HG02840 (cell line): ENCODE measurements around the gene HDLBP.

Experiments
- ATAC-seq: cut with Tn5 transposase; IDR thresholded peaks from one replicate; pipeline ENCODE4 v1.9.1; 2021; ENCODE audit warnings: mild to moderate bottlenecking, moderate library complexity, moderate number of reproducible peaks; ENCODE audit not compliant: unreplicated experiment, low FRiP score

Gene HDLBP

DNA sequence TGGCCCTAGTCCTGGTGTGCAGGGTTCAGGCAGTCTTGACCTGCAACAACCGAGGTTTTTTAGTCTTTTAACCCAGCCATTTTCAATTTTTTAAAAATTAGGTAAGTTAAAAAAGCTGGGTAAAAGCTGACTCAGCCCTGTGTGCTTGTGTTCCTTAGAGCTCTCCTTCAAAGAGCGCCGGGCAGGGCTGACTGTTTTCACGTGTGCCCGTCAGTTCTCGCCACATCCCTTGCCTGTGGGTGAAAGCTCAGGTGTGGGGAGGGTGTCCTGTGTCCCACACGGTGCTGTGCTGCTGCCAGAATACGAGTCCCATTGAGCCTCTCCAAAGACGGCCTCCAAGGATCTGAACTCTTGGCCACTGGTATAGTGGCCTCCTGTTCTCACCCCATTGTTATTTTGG, 132.3 kb downstream of the HDLBP start:
- no peak for ATAC-seq

DNA sequence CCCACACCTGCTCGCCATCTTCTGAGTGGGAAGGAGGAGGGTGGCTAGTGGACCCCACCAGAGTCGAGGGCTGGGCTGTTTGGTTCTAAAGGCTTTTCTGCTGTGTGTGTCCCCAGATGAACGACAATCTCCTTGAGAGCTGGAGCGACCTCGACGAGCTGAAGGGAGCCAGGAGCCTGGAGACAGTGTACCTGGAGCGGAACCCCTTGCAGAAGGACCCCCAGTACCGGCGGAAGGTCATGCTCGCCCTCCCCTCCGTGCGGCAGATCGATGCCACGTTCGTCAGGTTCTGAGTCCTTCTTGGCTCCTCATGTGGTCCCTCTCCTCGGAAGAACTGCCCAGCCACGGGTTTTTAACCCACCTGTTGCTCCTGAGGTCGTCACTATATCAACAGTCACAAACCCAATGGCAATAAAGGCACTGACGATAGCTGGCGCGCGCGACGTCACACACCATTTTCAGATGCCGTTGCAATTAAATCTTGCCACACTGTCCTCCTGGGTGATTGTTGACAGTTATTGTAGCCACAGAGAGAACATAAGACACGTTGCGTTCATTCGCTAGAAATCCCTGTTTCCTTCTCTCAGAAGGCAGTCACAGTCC, 132.8 kb downstream of the HDLBP start:
- ATAC-seq, result no peak

DNA sequence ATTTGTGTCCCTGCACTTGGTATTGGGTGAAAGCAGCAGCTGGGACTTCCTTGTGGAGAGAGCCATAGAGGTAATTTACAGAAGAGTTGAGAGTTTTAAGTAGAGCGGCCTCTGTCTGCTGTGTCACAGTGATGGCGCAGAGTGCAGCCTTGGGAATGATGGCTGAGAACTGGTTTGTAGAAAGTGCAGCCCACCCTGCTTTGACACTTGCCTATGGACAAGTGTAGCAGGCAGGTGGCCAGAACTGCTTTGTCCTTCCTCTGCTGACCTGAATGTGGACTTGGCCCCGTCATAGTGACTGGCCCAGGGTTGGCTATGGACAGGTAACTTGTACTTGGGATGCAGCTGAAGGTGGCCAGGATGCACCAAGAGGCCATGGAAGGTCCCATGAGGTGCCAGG, 133.3 kb downstream of the HDLBP start:
- no peak for ATAC-seq

DNA sequence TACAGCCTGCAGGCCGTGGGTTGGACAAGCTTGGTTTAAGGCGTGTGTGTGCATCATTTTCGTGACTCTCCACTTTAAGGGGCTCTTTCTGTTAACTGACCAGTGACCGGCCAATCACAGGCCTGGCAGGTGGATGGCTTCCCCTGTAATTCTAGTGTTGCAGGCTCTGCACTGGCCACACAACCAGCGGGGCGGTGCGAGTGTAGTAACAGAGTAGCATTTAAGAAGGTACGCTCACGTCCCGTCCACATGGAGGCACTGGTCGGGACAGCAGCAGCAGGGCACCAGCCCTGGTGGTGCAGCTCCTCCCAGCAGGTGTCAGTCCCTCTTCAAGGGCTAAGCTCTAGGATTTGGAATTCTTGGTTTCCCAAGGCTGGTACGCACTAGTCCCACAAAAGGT, 135.0 kb downstream of the HDLBP start:
- no peak for ATAC-seq

DNA sequence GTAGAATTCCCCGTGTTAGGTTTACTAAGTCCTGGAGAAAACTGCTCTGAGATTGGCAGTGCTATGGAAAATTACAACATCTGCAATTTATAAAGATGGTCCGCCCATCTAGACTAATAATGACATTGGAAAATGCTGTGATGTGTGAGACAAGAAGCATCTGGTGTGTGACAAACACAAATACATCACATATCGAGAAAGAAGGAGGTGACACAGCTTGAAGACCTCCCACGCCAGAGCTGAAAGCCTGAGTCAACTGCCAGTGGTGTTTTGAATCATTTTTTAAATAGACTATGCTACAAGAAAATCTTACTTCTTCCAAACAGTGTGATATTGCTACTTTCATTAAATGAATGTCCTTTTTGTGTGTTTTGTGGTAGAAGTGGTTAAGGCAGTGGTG, 135.6 kb downstream of the HDLBP start:
- ATAC-seq, result no peak

DNA sequence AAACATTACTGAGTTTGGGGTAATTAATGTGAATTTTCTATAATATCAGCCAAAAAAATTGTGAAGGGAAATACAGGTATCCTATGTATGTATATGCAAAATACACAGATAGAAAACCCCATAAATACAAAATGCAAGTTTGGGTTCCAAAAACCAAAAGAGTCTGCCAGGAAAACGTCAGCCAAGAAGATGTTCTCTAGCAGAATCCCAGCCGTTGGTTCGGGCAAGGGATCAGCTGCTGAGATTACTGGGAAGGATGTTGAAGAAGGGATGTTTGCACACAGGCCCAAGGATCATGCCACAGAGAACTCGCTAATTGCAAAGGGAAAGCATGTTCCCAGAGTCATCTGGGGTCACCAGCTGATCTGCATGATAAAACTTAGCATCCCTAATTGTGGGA, 136.5 kb downstream of the HDLBP start:
- no peak for ATAC-seq

DNA sequence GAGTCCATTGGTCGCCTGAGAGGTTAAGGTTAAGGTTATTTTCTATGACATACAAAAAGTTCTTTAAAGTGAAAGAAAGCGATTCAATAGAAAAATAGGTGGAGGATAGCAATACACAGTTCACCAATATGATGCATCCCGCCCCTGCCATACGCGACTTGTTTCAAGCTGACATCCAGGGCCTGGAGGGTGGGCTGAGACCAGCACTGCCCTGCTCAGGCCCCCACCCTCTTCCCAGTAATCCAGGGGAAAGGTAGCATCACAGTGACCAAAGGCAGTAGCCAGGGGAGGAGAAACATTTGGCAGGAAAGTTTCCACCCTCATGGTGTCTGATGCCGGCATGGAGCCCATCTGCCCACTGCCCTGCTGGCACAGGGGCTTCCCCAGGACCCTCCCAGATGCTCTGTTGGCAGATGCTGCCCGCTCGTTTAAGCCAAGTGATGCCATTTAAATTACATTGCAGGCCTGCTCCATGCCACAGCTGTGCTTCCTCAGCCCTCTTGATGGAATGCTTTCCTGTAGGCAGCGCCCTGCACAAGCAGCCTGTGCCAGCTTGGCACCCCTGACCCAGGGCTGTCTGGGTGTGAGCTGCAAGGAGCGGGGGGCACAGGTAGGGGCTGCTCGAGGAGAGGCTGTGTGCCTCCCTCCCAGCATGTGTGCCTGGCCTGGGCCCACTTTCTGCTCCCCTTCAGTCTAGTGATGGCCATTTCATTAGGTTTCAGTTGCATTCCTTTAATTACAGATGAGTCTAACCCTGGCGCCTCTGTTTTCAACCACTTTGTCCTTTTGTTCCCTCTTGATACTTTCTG, 137.7 kb downstream of the HDLBP start:
- no peak for ATAC-seq
